Cardiac fibroblast (primary cell): ENCODE results near the gene EPS8L3.
A peak's percentile ranks its signal among the peaks of the same experiment; 100 is the strongest.

ENCODE experiments used
- DNase-seq, 2 donors: peaks; one replicate each; pipeline versions ENCODE4 v3.0.0 to v3.0.0-alpha.2; 2010; ENCODE audit warnings: low read depth in 2 of 2
- H3K4me3 ChIP-seq, 2 donors: replicated peaks in 1 of 2; 1 replicate in 1 of 2; 2 replicates in 1 of 2; pipeline ENCODE4 v1.5.1; 2011; ENCODE audit warnings: low read depth in 2 of 2, low read length in 2 of 2, mild to moderate bottlenecking in 2 of 2, moderate library complexity in 1 of 2
- TF ChIP-seq, protein P1 (sequence below): IDR thresholded peaks from one replicate; pipeline ENCODE4 v1.5.1; 2011; ENCODE audit warnings: low read depth, mild to moderate bottlenecking, low read length, inconsistent platforms

EPS8L3 gene

DNA sequence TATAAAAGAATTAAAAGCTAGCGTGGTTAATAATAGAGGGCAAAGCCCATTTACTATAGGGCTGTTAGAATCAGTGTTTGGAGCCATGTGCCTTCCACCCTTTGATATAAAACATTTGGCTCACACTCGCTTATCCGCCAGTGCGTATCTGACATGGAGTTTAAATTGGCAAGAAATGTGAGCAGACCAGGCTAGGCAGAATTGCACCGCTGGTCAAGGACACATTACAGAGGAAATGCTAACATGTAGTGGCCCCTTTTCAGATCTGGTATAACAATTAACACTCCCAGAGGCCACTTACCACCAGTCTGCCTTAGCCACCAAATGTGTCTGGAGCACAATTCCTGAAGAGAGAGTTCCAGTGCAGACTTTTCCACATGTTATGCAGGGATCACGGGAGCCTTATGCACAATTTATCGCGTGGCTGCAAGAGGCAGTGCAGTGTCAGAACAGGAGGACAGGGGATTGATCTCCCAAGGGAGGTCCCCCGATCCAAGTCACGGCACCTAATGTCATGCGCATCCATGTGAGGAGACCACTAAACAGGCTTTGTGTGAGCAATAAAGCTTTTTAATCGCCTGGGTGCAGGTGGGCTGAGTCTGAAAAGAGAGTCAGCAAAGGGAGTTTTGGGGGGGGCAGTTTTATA is 36.9 kb downstream of the EPS8L3 start:
- TF ChIP-seq, protein P1, sequence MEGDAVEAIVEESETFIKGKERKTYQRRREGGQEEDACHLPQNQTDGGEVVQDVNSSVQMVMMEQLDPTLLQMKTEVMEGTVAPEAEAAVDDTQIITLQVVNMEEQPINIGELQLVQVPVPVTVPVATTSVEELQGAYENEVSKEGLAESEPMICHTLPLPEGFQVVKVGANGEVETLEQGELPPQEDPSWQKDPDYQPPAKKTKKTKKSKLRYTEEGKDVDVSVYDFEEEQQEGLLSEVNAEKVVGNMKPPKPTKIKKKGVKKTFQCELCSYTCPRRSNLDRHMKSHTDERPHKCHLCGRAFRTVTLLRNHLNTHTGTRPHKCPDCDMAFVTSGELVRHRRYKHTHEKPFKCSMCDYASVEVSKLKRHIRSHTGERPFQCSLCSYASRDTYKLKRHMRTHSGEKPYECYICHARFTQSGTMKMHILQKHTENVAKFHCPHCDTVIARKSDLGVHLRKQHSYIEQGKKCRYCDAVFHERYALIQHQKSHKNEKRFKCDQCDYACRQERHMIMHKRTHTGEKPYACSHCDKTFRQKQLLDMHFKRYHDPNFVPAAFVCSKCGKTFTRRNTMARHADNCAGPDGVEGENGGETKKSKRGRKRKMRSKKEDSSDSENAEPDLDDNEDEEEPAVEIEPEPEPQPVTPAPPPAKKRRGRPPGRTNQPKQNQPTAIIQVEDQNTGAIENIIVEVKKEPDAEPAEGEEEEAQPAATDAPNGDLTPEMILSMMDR: no peak
- no peak overlapping the region for H3K4me3 ChIP-seq
- DNase-seq: no peak

DNA sequence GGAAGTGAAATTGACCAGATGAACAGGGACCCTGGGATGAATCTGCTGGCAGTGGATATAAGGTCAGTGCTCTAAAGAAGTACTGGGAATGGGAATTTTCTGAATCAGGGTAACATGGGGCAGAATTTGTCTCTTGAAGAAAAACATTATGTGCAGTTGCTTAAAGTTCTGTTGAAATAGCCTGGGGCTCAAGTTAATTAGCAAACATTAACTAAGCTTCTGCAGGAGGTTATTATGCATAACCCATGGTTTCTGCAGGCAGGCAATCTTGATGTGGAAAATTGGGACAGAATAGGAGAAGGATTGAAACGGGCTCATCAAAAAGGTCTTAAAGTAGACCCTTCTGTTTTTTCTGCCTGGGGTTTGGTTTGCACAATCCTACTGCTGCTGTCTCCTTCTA is 37.7 kb downstream of the EPS8L3 start:
- TF ChIP-seq, protein P1: no peak
- H3K4me3 ChIP-seq: no peak overlapping the region
- DNase-seq: no peak

DNA sequence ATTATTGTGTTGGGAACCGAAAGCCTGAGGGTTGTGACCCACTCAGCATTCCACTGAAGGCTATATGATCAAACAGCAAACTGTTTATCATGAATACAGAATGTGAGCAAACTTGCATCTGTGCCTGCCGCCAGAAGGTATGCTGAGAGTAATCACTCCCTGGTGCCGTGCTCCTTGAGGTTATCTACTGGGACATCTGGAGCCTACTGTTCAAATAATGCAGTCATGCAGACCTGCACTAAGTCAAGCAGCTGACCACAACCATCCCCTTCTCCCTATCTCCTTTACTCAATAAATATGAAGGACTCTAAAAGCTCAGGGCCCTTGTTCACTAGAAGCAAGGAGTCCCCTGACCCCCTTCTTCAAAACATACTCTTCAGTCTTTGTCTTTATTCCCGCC is 38.2 kb downstream of the EPS8L3 start:
- no peak overlapping the region for H3K4me3 ChIP-seq
- TF ChIP-seq, protein P1: no peak
- DNase-seq: no peak

DNA sequence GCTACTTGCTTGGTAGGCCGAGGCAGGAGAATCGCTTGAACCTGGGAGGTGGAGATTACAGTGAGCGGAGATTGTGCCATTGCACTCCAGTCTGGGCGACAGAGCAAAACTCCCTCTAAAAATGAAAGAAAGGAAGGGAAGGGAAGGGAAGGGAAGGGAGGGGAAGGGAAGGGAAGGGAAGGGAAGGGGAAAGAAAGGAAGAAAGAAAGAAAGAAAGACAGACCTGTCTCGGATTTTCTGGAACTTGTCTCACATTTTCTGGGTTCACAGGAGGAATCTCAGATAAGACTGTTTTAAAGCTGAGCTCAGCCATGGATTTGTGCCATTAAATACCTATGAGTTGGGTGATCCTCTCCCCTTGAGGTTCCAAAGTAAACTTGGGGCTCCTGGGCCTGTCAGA is 38.8 kb downstream of the EPS8L3 start:
- no peak overlapping the region for H3K4me3 ChIP-seq
- TF ChIP-seq, protein P1: no peak
- no peak for DNase-seq

DNA sequence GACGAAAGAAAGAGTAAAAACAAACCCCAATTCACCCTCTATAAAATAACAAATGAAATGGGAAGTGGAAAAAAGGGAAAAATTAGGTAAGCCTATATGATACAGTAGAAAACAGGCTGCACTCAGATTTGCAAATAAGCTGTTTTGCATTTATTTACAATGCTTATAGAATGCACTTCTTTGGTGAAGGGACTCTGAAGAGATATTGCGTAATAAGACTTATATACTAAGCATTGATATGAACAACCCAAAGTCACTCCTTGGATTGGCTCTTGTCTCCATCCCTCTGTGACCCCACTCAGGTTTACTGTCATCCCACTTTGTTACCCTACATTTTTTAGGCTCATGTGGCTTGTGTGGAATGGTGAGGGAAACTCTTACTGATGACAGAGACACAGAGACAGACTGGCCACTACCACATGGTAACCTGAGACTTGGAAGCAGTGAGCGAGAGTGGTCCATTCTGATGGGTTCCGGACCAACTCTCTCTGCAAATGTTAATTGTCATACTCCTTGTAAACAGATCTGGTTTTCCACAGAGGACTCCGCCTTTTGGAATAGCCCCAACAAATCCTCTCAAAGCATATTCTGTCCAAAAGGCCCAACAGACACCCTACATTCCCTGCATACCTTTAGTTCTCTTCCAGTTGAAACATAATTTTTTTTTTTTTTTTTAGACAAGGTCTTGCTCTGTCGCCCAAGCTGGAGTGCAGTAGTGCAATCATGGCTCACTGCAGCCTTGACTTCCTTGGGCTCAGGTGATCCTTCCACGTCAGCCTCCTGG is 40.6 kb downstream of the EPS8L3 start:
- H3K4me3 ChIP-seq: no peak overlapping the region
- peak; percentile 10 to 45 for DNase-seq
- TF ChIP-seq, protein P1: no peak

DNA sequence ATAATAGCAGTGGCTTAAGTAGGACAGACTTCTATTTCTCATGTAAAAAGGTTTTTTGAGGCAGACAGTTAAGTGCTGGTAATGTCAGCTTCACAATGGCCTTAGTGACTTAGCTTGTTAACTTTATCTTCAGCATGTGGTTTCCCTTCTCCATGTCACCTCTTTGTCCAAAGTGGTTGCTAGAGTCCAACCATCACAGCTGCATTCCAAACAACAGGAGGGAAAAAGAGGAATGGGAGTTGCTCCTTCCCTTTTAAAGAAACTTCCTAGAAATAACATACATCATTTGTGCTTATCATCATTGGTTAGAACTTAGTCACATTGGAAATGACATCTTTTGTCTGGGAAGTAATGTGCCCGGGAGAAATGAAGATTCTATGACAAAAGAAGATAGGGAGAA is 41.8 kb downstream of the EPS8L3 start:
- TF ChIP-seq, protein P1: no peak
- no peak for DNase-seq
- no peak overlapping the region for H3K4me3 ChIP-seq
